GM04504 (cell line): ENCODE data around the gene SLC8A1.

ENCODE experiments used
- DNase-seq: peaks from one replicate; pipeline ENCODE4 v3.0.0-alpha.2; 2012; ENCODE audit warnings: low read depth

SLC8A1 gene

DNA sequence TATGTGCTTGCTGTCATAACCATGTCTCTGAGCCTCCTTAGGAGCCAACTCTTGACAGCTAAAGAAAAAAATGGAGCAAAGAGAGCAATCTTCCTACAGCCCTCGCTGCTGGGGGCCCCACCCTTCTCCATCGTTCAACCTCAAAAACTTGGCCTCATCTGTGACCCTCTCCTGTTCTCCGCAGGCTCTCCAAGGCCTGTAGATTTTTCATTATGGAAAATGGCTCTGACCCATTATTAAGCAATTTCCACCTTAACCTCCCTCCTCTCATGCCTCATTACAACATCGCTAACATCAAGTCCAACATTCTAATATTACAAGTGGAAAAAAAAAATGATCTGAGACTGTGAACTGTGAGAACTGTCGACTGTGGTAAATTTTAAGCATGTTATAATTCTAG, 98.7 kb downstream of the SLC8A1 start:
- DNase-seq = no peak

DNA sequence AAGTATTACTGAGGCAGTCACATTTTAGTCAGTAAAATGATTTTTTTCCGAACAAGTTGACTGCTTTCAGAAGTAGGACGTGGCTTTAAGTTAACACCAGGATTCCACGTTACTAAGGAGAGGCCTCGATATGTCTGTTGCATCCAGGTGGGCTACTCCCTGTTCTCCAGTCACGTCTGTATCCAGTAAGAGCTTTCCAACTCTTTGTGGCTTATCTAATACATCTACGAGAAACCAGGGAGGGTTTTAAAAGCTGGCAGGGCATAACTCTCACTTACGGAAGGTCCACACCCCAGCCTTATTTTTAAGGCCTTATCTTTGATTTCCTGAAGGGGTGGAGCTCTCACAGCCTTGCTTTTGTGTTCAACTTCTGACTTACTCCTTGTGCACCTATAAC, 99.2 kb downstream of the SLC8A1 start:
- DNase-seq = no peak

DNA sequence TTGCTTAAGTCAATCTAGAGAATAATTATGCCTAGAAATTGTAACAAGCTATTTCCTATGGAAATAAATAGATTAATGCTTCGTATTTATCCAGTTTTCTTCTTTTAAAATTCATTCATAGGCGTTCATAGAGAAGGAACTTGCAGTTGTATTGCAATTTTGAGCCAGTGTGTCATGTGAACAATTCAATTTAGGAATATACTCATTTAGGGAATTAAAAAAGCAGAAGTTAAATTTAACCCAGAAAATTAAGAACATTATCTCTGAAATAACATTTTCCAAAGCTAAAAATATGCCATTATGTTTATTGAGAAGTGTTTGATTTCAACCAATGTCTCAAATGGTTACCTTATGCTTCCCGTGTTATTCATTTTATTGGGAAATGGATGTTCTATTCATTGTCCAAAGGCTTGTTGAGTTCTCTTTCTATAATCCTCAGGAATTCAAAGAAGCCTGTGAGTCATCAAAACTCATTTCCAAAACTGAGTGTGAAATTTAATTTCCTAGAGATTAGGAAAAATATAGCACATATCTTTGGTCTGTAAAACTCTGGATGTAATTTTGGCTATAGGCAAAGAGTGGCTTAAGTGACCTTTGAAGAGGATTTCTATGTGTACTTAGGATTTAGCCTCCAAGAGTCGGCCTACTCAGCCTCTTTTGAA, 99.7 kb downstream of the SLC8A1 start:
- no peak for DNase-seq

DNA sequence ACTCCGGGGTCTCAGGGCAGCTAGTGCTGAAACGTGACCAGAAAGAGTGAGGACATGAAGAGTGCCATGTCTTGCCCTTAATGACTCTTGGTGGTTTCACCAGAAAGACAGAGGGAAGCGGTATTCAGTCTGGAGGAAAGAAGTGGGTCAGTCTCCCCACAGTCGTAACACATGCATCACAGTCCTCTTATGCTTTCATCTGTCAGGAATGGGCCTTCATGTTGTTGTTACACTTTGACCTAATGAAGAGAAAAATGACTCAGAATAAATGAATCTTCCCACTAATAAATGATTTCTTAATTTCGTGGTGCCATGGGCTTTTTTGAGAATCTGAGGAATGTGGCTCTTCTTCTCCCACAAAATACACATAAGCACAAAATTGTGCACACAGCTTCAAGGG, 103.2 kb downstream of the SLC8A1 start:
- DNase-seq = no peak

DNA sequence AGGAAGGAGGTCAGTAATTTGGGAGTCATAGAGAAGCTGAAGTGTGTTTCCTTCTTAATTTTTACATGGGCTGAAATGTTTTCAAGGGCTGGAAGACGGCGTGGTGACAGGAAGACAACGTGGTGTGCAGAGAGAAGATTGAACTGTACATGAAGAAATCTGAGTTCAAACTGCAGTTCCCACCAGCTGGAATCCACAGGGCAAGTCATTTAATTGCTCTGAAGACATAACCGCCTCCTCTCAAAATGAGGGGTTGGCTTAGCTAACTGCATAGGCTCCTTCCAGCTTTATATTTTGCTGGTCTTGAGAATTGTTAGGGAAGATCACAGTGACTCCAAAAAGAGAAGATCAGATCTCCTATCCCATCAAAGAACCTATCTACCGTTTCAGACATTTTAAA, 103.9 kb downstream of the SLC8A1 start:
- DNase-seq = no peak

DNA sequence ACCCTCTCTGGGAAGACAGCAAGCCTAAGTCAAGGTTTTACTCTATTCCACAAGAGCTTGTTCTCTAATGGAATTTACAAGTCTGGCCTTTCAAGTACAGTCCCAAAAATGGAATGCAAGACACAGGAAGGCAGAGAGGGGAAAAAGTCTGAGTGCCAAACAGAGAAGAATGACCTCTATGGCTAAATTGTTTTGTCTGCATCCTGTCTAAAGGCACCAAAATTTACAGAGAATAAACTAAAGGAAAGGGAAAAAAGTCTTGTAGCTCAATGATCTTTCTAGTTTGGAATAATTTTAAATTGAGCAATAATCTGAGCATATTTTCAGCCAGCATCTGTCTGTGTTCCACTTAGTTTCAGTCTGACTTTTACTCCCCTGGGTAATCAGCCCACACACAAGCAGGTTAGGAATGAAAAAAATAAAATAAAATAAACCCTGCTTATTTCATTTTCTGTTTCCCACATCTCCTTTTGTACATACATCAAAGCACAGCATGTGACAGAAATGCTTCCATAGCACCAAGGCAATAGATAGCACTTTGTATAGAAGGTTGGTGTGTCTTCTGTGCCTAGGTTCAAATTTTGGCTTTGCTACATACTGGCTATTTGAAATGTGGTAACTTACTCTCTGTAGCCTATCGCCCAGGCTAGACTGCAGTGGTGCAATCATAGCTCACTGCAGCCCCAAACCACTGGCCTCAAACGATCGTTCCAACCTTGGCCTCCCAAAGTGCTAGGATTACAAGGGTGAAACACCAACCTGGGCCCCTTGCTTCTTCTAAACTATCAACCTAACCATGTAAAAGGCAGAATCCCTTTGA, 105.1 kb downstream of the SLC8A1 start:
- no peak for DNase-seq

DNA sequence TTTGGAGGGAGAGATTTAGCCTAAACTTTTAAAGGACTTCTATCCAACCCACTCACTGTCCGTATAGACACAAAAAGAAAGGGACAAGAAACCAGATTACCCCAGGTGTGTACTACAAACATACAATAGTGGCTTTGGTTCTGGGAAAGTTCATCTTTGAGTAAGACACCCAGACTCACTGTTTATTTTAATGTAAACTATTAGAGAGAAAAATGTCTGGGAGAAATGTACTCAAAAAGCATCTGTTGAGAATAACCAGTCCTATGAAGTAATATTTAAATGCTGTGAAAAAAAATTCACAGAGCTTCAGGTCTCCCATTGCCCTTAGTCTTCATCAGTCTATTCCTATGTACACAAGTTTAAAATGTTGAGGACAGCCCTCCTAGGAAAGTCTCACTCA, 107.5 kb downstream of the SLC8A1 start:
- DNase-seq = no peak

DNA sequence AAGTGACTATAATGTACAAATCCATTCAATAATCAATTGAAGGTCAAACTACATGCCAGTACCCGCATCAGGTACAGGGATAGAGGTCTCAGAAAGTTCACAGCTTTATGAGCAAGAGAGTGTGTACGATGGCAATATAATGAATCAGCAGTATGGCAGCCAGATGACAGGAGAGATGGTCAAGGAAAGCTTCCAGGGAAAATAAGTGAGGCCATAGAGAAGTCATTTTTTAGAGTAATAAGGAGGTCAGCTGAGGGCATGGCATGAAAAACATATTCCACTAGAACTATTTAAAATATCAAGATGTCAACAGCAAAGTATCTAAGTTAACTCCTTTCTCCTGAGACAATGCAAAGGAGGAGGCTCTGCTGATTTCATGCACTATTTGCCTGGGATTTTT, 108.0 kb downstream of the SLC8A1 start:
- peak; percentile 71 for DNase-seq

DNA sequence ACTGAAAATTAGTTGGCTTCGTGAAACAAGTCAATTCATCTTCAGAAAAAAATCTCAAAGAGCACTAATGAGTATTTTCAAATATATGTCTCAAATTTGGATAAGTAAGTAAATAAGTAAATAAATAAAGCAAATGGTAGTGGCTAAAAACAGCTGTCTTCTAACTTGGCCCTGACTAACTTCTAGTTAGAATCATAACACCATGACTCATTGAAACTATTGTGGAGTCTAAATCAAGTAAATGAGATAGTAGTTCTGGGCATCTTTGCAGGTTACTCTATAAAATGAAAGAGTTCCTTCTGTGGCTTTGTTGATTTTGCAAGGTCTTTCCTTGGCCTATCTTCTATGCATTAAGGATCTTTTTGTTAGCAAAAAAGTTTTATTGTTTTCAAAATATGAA, 110.7 kb downstream of the SLC8A1 start:
- no peak for DNase-seq

DNA sequence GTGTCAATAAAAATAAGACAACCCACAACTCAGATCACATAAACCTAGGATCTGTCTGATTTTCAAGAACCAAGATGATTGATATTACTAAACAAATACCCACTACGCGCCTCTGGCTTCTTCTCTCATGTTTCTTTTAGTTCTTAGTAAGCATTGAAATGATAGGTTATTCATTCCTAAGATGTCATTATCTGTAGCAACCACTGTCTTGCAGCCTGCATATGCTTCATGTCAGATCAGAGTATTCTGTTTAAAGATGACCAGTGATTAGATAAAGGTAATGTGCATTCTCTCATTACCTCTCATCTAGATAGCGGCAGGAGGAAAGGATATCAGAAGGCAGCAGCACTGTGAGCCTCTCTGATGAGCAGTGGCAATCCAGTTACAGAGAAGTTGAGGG, 112.9 kb downstream of the SLC8A1 start:
- DNase-seq = no peak

DNA sequence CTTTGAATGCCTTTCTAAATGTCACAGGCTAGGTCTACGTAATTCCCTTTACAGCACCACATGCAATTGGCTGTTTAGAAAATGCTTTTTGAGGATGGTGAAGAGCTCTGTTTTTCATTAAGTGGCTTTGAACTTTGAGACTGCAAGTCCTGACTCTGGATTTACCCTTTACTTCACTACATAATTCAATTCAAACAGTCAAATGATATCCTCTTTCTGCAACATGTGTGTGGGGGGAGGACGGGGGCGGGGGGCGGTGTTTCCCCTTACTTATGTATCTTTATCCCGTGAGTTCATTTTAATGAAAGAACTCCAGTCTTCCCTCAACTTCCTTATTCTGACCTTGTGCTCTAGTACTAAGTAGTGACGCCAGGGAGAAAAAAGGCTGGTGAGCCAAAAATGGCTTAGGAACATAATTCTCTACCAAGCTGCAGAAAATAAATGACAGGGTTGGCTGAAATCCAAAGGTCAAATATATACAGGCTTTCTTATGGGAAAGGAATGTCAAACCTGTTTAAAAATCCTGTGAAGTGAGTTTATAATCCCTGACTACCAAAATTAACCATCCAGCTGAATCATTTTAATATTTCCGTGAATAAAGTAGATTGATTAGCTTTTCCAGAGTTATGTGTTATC, 119.6 kb downstream of the SLC8A1 start:
- DNase-seq = no peak

DNA sequence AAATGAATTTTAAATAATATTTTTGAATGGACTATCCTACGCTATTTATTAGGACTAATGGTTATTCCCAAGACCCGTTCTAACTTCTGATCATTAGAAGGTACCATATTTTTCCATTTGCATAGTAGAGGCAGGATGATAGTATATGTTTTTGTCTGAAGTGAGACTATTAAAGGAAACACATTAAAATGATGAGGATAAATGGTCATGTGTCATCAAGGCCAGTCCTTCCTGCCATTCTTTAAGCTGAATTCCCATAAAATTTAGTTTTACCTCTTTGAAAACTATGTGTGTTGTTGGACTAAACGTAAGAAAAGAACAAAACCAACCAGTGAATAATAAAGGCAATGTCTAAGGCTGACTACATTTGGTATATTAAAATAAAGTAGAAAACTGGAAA, 121.8 kb downstream of the SLC8A1 start:
- DNase-seq = no peak

DNA sequence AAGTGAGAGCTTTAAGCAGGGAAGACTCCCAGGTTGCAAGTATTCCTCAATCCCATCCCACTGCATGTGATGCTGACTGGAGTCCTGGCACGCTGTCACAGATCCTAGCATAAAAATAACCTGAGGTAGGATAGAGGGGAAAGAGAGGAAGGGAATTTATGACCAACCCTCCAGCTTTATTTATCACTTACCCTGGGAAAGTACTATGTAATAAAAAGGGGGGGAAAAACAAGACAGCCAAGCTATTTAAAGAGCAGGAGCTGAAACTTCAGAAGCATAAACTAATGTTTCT, 122.2 kb downstream of the SLC8A1 start:
- DNase-seq = no peak

DNA sequence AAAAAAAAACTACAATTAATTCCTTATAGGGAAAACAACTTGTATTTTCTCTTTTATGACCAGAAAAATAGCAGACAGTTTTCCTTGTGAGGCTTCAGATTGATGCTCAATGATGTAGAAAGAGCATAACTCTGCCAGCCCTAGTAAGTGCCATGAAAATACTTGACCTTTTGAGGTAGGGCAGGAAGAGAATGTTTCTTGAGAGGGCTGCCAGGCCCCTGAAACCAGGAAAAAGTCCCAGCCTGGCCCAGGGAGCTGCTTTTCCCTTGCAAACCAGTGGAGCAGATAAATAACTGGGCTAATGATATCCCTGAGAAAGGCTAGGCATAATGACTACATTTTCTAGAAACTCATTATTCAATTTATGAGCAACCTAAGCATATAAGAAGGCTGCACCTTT, 126.8 kb downstream of the SLC8A1 start:
- DNase-seq = no peak

DNA sequence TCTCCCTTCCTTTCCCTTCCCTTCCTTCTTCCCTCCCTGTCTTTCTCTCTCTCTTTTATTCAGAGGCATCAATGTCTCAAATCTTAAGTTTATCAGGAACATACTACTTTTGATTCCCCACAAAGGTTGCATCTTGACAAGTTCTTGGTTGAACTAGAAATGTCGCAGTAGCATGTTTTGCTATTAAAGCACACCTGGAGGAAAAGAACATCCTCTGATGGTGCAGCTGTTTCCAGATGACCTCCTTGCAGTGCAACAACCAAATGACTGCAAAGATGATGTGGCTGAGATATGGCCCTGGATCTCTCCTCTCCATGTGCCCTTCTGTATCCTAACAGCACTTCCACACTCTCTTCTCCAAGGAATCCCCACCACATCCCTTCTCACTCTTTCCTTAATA, 127.2 kb downstream of the SLC8A1 start:
- no peak for DNase-seq

DNA sequence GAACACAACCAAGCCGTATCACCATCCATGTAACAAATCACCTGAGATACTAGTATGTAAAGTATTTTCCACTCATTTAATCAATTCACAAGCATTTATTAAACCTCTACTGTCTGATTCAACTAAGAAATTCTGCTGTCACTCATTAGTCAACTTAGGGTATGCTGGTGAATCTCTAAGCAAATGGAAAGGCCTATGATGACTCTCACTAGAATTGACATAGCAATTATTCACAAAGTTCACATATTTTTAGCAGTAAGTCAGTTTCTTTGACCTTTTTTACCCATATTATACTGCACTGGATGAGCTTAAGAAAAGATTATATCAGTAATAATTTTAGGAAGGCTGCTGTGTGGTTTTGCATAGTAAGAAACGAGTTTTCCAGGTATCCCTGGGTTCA, 130.1 kb downstream of the SLC8A1 start:
- DNase-seq = no peak

DNA sequence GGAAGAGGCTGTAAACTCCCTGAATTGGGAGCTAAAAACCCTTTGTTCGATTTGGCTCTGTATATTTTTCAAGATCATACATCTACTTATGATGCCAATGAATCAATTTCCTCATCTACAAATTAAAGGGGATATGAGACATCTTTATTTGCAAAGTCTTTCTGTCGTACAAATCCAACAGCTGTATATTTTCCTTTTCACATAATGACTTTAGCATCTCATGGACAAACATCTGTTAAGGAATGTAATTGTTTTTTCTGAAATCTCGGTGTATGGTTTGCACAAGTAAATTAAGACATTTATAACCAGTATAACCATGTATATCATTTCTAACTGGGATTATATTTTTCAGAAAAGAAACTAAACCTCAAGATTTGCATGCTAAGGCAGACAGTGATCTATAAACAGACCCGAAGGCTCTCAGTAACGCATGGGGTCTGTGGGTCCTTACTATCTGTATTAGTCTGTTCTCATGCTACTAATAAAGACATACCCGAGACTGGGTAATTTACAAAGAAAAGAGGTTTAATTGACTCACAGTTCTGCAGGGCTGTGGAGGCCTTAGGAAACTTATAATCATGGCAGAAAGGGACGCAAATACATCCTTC, 130.8 kb downstream of the SLC8A1 start:
- no peak for DNase-seq

DNA sequence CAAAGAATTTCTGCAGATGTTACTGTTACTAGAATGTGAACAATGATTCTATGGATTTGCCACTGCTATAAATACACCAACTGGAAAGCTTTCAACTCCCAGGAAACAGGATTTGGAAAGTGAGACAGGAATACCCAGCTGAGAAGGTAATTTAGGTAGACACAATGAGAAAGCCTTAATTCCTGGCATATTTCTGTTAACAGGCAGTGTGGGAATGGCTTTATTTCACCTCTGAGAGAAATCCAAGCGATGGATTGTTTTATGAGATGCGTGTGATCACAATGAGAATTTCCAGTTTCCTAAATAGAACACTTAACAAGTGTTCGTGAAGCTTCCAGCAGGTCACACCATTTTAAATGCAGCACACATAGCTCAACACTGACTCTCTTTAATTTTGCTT, 133.0 kb downstream of the SLC8A1 start:
- no peak for DNase-seq

DNA sequence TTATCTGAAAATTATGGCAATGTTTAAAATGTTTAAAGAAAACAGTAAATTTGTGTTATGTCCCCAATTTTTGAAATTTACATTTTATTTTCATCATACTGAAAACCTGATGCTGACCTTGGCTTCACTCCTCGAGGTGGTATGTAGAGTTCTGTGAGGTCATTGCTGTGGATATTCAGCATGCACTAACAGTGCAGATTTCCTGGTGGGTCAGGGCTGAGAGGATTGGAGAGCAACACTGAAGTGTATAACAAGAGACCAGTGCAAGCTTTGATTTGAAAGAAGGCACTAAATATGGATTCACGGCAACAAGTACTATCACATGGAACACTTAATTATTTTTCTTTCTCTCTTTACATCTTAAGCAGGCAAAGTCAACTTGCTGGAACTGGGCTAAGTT, 134.1 kb downstream of the SLC8A1 start:
- DNase-seq = no peak

DNA sequence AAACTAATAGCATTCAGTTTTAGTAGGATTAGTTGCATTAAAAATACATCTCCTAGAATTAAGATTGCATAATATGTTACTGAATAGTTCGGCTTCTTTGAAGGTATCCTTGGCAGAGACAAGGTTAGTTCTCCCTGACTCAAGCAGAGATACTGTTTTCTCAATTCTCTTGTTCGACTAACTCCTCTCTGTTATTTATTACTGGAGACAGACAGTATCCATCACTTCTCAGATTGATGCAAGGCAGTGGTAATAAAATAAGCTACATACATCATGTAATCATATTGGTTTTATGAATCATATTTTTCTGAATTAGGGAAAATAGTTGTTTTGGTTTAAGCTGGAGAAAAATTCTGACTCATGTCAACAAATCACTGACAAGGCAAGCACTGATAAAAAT, 134.8 kb downstream of the SLC8A1 start:
- no peak for DNase-seq

DNA sequence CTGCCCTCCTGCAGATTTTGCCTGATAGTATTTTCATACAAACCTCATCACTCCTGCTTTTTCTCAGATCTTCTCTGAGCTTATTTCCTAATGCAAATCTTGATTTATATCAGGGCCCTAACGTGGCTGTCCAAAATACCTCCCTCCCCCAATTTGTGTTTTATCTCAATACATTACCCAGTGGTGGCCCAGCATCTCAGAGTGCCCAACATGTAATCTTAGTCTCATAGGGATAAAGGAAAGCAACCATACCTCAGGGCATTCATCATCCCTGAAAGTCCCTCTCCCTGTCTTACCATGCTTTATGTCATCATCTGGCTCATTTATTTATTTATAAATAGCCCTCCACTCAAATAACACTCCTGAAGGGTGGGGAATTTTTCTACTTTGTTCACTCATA, 135.3 kb downstream of the SLC8A1 start:
- no peak for DNase-seq

DNA sequence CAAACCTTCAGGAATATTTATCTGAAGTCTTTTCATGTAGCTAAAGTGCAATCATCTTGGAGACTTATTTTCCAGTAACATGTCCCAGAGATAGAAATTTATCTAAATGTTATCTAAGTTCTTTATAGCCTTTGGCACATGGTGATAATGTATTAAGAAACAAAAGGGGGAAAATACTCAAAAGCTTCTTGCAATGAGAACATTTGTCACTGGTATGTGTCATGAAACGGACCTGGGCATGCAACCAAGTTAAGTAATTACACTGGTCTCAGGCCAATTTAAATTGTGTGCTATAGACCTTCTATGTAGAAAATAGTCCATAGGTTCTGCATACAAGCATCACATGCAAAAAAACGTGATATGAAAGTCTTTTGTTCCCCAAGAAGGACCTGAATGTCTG, 136.2 kb downstream of the SLC8A1 start:
- peak; percentile 62 for DNase-seq

DNA sequence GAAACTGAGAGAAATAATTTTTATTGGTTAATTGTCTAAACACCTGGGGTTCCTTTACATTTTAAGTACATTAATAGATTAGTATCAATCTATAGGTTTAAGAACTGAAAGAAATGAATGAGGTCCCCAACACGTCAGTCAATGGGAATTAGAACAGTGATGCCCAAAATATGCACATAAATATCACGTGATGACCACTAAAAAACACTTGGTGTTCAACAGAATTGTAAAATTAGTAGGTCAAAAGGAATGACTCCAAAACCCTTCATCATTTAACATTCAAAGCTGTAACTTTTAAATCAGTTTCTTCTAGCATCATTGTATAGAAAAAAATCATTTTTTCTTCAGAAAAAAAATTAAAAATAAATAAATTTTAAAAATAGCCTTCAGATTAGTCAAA, 140.9 kb downstream of the SLC8A1 start:
- DNase-seq = no peak
